ENCODE measurements around the gene SPATA3.
A peak's percentile ranks its signal among the peaks of the same experiment; 100 is the strongest.

DNA sequence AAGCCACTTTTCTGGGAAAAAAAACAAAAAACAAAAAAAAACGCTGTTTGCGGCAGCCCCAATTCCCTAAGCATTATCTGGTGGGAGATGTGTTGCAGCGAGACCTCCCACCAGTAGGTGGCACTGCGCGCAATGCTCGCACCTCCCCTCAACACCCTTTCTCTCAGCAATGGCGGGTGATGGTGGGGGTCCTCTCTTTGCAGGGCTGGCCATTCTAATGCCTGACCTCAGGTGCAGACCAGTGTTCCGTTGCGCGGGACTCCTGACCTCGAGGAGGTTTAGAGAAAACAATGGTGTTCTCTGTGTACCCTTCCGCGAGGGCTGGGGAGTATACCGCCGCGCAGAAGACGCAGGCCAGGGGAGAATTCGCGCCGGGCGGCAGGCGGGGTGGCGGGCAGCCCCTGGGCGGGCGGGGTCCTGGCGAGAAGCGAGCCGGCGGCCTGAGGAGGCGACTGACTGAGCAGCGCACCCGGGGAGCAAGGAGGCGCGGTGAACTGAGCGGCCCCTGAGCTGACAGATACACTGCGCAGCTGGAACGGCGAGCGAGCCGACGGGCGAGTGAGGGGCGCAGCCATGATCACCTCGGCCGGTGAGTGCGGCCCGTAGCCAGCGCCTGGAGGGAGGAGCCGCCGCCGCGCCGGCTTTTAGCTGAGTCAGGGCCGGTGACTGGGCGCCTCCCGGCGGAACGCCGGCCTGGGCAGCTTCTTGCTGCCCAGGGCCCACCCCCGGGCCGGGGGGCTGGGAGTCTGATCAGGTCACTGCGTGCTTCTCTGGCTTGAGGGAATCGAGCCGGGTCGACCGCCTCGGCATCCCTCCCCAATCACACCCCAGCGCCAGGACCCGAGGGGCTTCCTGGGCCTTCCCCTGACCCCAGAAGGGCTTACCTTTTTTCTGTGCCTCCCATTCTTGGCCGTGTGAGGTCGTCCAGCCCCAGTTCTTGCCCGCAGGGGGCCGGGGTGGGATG is 60.8 kb downstream of the SPATA3 start, which contains the start of gene PSMD1:
- TF ChIP-seq, protein P1, sequence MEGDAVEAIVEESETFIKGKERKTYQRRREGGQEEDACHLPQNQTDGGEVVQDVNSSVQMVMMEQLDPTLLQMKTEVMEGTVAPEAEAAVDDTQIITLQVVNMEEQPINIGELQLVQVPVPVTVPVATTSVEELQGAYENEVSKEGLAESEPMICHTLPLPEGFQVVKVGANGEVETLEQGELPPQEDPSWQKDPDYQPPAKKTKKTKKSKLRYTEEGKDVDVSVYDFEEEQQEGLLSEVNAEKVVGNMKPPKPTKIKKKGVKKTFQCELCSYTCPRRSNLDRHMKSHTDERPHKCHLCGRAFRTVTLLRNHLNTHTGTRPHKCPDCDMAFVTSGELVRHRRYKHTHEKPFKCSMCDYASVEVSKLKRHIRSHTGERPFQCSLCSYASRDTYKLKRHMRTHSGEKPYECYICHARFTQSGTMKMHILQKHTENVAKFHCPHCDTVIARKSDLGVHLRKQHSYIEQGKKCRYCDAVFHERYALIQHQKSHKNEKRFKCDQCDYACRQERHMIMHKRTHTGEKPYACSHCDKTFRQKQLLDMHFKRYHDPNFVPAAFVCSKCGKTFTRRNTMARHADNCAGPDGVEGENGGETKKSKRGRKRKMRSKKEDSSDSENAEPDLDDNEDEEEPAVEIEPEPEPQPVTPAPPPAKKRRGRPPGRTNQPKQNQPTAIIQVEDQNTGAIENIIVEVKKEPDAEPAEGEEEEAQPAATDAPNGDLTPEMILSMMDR (IDR thresholded peaks at IDR 0.05), result peak; percentile 93 to 96 (median 94)
- peak; percentile 43 for TF ChIP-seq POLR2A (IDR thresholded peaks at IDR 0.05)
